ENCODE results near the gene TBC1D9B. TPM values are rescaled to one million over a fixed set of nuclear protein-coding genes. Genes with fewer than 3 reads are reported as not detected.
A peak's percentile ranks its signal among the peaks of the same experiment; 100 is the strongest.

Gene TBC1D9B
- total and polyA plus RNA-seq, 2 of the 13 experiments (the other 11 are each of a cell fraction or from before 2014, with no cell fraction given), result 35.0 to 50.0 TPM

DNA sequence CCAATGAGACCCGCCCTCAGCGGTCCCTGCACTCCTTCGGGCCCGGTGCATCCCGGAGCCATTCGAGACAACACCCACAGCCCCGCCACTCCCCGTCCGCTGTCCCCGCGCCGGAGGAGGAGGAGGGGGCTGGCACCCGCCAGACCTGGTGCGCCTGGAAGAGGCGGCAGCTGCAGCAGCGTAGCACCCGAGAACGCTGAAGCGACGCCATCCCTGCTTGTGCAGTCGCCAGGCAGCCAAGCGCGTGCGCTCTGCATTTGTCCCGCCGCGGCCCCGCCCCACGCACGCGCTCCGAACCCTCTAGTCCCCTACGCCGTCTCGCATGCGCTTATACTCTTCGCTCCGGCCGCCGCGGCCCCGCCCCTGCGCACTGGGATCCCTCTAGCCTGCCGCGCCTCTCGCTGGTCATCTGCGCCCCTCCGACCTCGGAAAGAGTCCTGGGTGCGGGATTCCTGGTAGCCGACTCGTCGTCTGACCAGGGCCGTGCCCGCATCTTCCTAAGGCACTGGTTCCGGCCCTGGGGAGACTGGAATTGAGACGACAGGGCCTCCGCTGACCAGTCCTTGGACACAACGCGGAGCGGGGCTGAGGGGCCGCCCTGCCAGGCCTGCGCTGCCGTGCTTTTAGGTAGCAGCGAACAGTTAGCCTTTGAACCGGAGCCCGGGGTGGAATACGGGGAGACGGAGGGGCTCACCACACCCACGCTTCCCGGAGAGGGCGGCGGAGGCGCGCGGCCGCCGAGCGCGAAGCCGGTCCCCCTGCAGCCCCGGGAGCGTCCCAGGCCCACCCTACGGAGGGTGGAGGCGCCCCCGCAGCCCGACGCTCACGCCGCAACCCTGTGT, 48.9 kb downstream of the TBC1D9B start, which contains the start of gene MRNIP (continued):
- peak; percentile 51; the same call in 1 of the 2 replicates for TF ChIP-seq HIC2 (CRISPR knock-in tag; IDR thresholded peaks at IDR 0.05; ENCODE audit: low read depth)
- TF ChIP-seq SPEN (CRISPR knock-in tag; IDR thresholded peaks at IDR 0.05; ENCODE audit: low read depth), result peak; percentile 90
- TF ChIP-seq, protein P1, sequence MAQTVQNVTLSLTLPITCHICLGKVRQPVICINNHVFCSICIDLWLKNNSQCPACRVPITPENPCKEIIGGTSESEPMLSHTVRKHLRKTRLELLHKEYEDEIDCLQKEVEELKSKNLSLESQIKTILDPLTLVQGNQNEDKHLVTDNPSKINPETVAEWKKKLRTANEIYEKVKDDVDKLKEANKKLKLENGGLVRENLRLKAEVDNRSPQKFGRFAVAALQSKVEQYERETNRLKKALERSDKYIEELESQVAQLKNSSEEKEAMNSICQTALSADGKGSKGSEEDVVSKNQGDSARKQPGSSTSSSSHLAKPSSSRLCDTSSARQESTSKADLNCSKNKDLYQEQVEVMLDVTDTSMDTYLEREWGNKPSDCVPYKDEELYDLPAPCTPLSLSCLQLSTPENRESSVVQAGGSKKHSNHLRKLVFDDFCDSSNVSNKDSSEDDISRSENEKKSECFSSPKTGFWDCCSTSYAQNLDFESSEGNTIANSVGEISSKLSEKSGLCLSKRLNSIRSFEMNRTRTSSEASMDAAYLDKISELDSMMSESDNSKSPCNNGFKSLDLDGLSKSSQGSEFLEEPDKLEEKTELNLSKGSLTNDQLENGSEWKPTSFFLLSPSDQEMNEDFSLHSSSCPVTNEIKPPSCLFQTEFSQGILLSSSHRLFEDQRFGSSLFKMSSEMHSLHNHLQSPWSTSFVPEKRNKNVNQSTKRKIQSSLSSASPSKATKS (CRISPR knock-in tag; IDR thresholded peaks at IDR 0.05), result no peak
- peak; percentile 31; the same call in 1 of the 2 replicates for TF ChIP-seq NCOR1 (IDR thresholded peaks at IDR 0.05; ENCODE audit: borderline replicate concordance, low read length)
- TF ChIP-seq, protein P2, sequence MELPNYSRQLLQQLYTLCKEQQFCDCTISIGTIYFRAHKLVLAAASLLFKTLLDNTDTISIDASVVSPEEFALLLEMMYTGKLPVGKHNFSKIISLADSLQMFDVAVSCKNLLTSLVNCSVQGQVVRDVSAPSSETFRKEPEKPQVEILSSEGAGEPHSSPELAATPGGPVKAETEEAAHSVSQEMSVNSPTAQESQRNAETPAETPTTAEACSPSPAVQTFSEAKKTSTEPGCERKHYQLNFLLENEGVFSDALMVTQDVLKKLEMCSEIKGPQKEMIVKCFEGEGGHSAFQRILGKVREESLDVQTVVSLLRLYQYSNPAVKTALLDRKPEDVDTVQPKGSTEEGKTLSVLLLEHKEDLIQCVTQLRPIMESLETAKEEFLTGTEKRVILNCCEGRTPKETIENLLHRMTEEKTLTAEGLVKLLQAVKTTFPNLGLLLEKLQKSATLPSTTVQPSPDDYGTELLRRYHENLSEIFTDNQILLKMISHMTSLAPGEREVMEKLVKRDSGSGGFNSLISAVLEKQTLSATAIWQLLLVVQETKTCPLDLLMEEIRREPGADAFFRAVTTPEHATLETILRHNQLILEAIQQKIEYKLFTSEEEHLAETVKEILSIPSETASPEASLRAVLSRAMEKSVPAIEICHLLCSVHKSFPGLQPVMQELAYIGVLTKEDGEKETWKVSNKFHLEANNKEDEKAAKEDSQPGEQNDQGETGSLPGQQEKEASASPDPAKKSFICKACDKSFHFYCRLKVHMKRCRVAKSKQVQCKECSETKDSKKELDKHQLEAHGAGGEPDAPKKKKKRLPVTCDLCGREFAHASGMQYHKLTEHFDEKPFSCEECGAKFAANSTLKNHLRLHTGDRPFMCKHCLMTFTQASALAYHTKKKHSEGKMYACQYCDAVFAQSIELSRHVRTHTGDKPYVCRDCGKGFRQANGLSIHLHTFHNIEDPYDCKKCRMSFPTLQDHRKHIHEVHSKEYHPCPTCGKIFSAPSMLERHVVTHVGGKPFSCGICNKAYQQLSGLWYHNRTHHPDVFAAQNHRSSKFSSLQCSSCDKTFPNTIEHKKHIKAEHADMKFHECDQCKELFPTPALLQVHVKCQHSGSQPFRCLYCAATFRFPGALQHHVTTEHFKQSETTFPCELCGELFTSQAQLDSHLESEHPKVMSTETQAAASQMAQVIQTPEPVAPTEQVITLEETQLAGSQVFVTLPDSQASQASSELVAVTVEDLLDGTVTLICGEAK (IDR thresholded peaks at IDR 0.05), result no peak
- TF ChIP-seq, protein P2 (CRISPR knock-in tag; IDR thresholded peaks at IDR 0.05), result peak; percentile 76
- peak; percentile 14; the same call in 1 of the 2 replicates for TF ChIP-seq ZNF703 (CRISPR knock-in tag; IDR thresholded peaks at IDR 0.05; ENCODE audit: borderline replicate concordance)
- TF ChIP-seq RFXANK (CRISPR knock-in tag; IDR thresholded peaks at IDR 0.05), result peak; percentile 38; the same call in 1 of the 2 replicates
- TF ChIP-seq HOXD1 (CRISPR knock-in tag; IDR thresholded peaks at IDR 0.05), result no peak
- TF ChIP-seq, protein P3, sequence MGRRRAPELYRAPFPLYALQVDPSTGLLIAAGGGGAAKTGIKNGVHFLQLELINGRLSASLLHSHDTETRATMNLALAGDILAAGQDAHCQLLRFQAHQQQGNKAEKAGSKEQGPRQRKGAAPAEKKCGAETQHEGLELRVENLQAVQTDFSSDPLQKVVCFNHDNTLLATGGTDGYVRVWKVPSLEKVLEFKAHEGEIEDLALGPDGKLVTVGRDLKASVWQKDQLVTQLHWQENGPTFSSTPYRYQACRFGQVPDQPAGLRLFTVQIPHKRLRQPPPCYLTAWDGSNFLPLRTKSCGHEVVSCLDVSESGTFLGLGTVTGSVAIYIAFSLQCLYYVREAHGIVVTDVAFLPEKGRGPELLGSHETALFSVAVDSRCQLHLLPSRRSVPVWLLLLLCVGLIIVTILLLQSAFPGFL (CRISPR knock-in tag; IDR thresholded peaks at IDR 0.05), result 0 out of 2 replicates have a peak, but pooled peaks have one; percentile 63
- peak; percentile 59; the same call in 1 of the 2 replicates for TF ChIP-seq HNRNPL (IDR thresholded peaks at IDR 0.05; ENCODE audit: low read depth, low read length)
- peak; percentile 46 for TF ChIP-seq FOXA3 (CRISPR knock-in tag; IDR thresholded peaks at IDR 0.05)
- TF ChIP-seq SAP130 (CRISPR knock-in tag; IDR thresholded peaks at IDR 0.05; ENCODE audit: low read depth), result peak; percentile 91
- TF ChIP-seq HIVEP1 (CRISPR knock-in tag; IDR thresholded peaks at IDR 0.05), result peak; percentile 97
- TF ChIP-seq FOSL2 (CRISPR knock-in tag; IDR thresholded peaks at IDR 0.05), result 0 out of 2 replicates have a peak, but pooled peaks have one; percentile 16

All from HepG2 (cell line).